Psoas muscle (tissue), 8 donors: ENCODE measurements around the gene LMOD2. TPM values are rescaled to one million over a fixed set of nuclear protein-coding genes. Genes with fewer than 3 reads are reported as not detected.

Source experiments
- ATAC-seq, 4 donors: fragments of 200-7000 bp; cut with Tn5 transposase; one replicate each; pipeline ENCODE4 v1.9.1; 2020; ENCODE audit warnings: moderate library complexity in 3 of 4, mild to moderate bottlenecking in 2 of 4
- DNase-seq, 2 donors: peaks; one replicate each; pipeline ENCODE4 v3.0.0-alpha.2; 2020
- H3K27ac ChIP-seq: fragments of 200-600 bp; one replicate; pipeline ENCODE4 v1.8.0; 2022
- H3K27me3 ChIP-seq, 3 donors: fragments of 200-600 bp in 1 of 3; one replicate each; pipeline versions ENCODE4 v1.6.1 to v1.8.0; 2013 to 2022; ENCODE audit warnings: low read length in 2 of 3, mild to moderate bottlenecking in 2 of 3, moderate library complexity in 1 of 3; ENCODE audit not compliant: insufficient read depth in 3 of 3
- H3K36me3 ChIP-seq, 2 donors: fragments of 200-600 bp in 1 of 2; one replicate each; pipeline versions ENCODE4 v1.6.1 to v1.8.0; 2013 to 2022; ENCODE audit warnings: low read depth in 1 of 2, mild to moderate bottlenecking in 1 of 2, moderate library complexity in 1 of 2; ENCODE audit not compliant: insufficient read depth in 1 of 2
- H3K4me1 ChIP-seq: fragments of 200-600 bp; one replicate; pipeline ENCODE4 v1.8.0; 2022
- H3K4me3 ChIP-seq: fragments of 200-600 bp; one replicate; pipeline ENCODE4 v1.8.0; 2022; ENCODE audit warnings: mild to moderate bottlenecking
- H3K9me3 ChIP-seq: fragments of 200-600 bp; one replicate; pipeline ENCODE4 v1.8.0; 2022
- CTCF ChIP-seq: fragments of 200-600 bp; IDR thresholded peaks from one replicate; pipeline ENCODE4 v1.8.0; 2022; ENCODE audit warnings: antibody characterized with exemption
- WGBS, 3 donors: extraction: QIAGEN DNeasy Blood & Tissue Kit; methylation state at CpG; one replicate each; pipeline versions ENCODE4 v1.1.6 to v1.1.7; 2013; 5-methylcytosine and 5-hydroxymethylcytosine counted together
- intact Hi-C, 2 donors: fragments of 100-400 bp; cut with DNase I; formaldehyde crosslinking; loops; one replicate each; pipeline versions ENCODE4 v1.11.0 to v1.14.2; 2022
- polyA plus RNA-seq, 3 donors: library from polyadenylated mRNA; stranded (reverse); fragments of 200-250 nt; gene quantifications; one replicate each; pipeline ENCODE4 v1.2.3, GENCODE V29; 2013
- total RNA-seq, 4 donors: library from RNA; stranded (reverse); fragmentation: NEBNext Ultra II Directional in 2 of 4; extraction: Animal tissue kit (Norgen Biotek cat#: 25700) in 2 of 4; gene quantifications; one replicate each; pipeline versions ENCODE4 v1.2.1 to v1.2.4, GENCODE V29; 2021 to 2023
- donor health status: healthy with polysubstance abuse.
- donor health status: DM: no; HTN: no; CAD: no; lungs with moderate emphysema.
- donor health status: Bipolar disorder and iron deficiency.
- donor health status: healthy.
- donor health status: DM: yes; HTN: yes; CAD: no.
- donor health status: DM: no; HTN: no; CAD: no.
- donor health status: DM: no; HTN: no; CAD: no.
- donor health status: DM: yes; HTN: yes; CAD: no.

Gene LMOD2
- total and polyA plus RNA-seq, 7 donors = 6.9 to 1,114 (median 383) TPM

GRCh38 chr7:123662293-123662692, 6.6 kb downstream of the LMOD2 start:
- Histone ChIP-seq H3K27ac (peak overlapping the region; percentile 89), H3K4me3 (peak overlapping the region; percentile 69), H3K9me3 (no peaks in the 10 kb centered on the region), H3K36me3 (peaks cover 0 to 74% of the 10 kb centered on the region in 2 donors), H3K27me3 (no peaks in the 10 kb centered on the region), H3K4me1 (peaks cover 12% of the 10 kb centered on the region)
- 32 to 55% (median 39%) methylated on average over 15 of the region's 15 CpGs for WGBS, 3 donors
- intact Hi-C loops = no loop called here
- no peak for ATAC-seq
- TF ChIP-seq CTCF = no peak
- no peak for DNase-seq

DNA sequence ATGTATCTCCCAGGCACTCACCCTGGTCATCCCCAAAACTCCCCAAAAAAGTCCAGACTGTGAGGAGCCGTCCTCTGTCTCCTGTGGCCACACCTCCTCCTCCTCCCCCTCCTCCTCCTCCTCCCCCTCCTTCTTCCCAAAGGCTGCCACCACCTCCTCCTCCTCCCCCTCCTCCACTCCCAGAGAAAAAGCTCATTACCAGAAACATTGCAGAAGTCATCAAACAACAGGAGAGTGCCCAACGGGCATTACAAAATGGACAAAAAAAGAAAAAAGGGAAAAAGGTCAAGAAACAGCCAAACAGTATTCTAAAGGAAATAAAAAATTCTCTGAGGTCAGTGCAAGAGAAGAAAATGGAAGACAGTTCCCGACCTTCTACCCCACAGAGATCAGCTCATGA, 7.1 kb downstream of the LMOD2 start:
- no peak for TF ChIP-seq CTCF
- intact Hi-C loops = no loop called here
- 18 to 30% (median 23%) methylated on average over 3 of the region's 3 CpGs for WGBS, 3 donors
- no peak for DNase-seq
- Histone ChIP-seq H3K36me3 (peaks cover 0 to 71% of the 10 kb centered on the region in 2 donors), H3K27me3 (no peaks in the 10 kb centered on the region), H3K9me3 (no peaks in the 10 kb centered on the region), H3K4me1 (peaks cover 12% of the 10 kb centered on the region), H3K4me3 (peak overlapping the region; percentile 69), H3K27ac (peak overlapping the region; percentile 89)
- ATAC-seq = no peak

- DNase-seq (peak in 1 of 2 donors; percentile 62), ATAC-seq (peak in 1 of 4 donors; percentile 44)
- no peaks in the 10 kb centered on the region for H3K9me3 ChIP-seq
- H3K27me3 ChIP-seq = no peaks in the 10 kb centered on the region
- H3K4me1 ChIP-seq = peaks cover 12% of the 10 kb centered on the region
- peak overlapping the region; percentile 69 for H3K4me3 ChIP-seq
- TF ChIP-seq CTCF = no peak
- intact Hi-C loops = no loop called here
- peaks cover 0 to 66% of the 10 kb centered on the region in 2 donors for H3K36me3 ChIP-seq
- H3K27ac ChIP-seq = peak overlapping the region; percentile 89
- WGBS, 3 donors = 46 to 54% (median 47%) methylated on average over 6 of the region's 6 CpGs
These were observed 7.5 kb downstream of the LMOD2 start for GRCh38 chr7:123663200-123663599.

- TF ChIP-seq CTCF = no peak
- no peak for ATAC-seq
- peak overlapping the region; percentile 69 for H3K4me3 ChIP-seq
- no peaks in the 10 kb centered on the region for H3K27me3 ChIP-seq
- H3K27ac ChIP-seq = peak overlapping the region; percentile 89
- H3K9me3 ChIP-seq = no peaks in the 10 kb centered on the region
- H3K4me1 ChIP-seq = peaks cover 12% of the 10 kb centered on the region
- DNase-seq = no peak
- 33 to 38% (median 35%) methylated on average over 2 of the region's 2 CpGs for WGBS, 3 donors
- peaks cover 0 to 49% of the 10 kb centered on the region in 2 donors for H3K36me3 ChIP-seq
- intact Hi-C loops = no loop called here
These were observed 9.5 kb downstream of the LMOD2 start for GRCh38 chr7:123665157-123665556.

GRCh38 chr7:123665896-123666295, 10.2 kb downstream of the LMOD2 start:
- Histone ChIP-seq H3K4me1 (peaks cover 12% of the 10 kb centered on the region), H3K27ac (peak overlapping the region; percentile 89), H3K4me3 (peak overlapping the region; percentile 69), H3K27me3 (no peaks in the 10 kb centered on the region), H3K9me3 (no peaks in the 10 kb centered on the region), H3K36me3 (peaks cover 0 to 48% of the 10 kb centered on the region in 2 donors)
- WGBS, 3 donors = 46 to 90% (median 60%) methylated on average over 1 of the region's 1 CpG
- DNase-seq (no peak), ATAC-seq (peak in 2 of 4 donors; percentile 1 to 2)
- no peak for TF ChIP-seq CTCF
- intact Hi-C loops = no loop called here
